LNCaP clone FGC (cell line): Measurements from ENCODE around the gene SRSF10.

ENCODE experiments used
- DNase-seq: peaks from one replicate; pipeline ENCODE4 v3.0.0-alpha.2; 2011; ENCODE audit warnings: low read depth
- H3K4me3 ChIP-seq: 2 replicates; pipeline ENCODE4 v1.5.1; 2011; ENCODE audit warnings: mild to moderate bottlenecking, low read depth, low read length, control low read depth
- CTCF ChIP-seq: IDR thresholded peaks from 2 replicates; pipeline ENCODE4 v1.5.1; 2012; ENCODE audit warnings: mild to moderate bottlenecking; ENCODE audit not compliant: control insufficient read depth, insufficient read depth; ENCODE audit errors: extremely low read depth

SRSF10 gene

GRCh38 chr1:23977854-23978191, 2.3 kb downstream of the SRSF10 start:
- no peak for TF ChIP-seq CTCF
- no peak for DNase-seq
- no peak overlapping the region for H3K4me3 ChIP-seq

- no peak for TF ChIP-seq CTCF
- no peak overlapping the region for H3K4me3 ChIP-seq
- no peak for DNase-seq
Observed at GRCh38 chr1:23977187-23977853, 2.8 kb downstream of the SRSF10 start.

GRCh38 chr1:23967871-23968270, 12.3 kb downstream of the SRSF10 start:
- no peak overlapping the region for H3K4me3 ChIP-seq
- no peak for DNase-seq
- no peak for TF ChIP-seq CTCF

GRCh38 chr1:23966973-23967493, 13.1 kb downstream of the SRSF10 start:
- no peak for TF ChIP-seq CTCF
- DNase-seq = no peak
- H3K4me3 ChIP-seq = no peak overlapping the region

GRCh38 chr1:23964790-23965740, 15.1 kb downstream of the SRSF10 start:
- H3K4me3 ChIP-seq = no peak overlapping the region
- DNase-seq = no peak
- no peak for TF ChIP-seq CTCF

GRCh38 chr1:23964235-23964668, 15.9 kb downstream of the SRSF10 start:
- no peak overlapping the region for H3K4me3 ChIP-seq
- DNase-seq = no peak
- TF ChIP-seq CTCF = no peak
